Measurements from ENCODE around the gene GLI3. TPM values are rescaled to one million over a fixed set of nuclear protein-coding genes. Genes with fewer than 3 reads are reported as not detected.
A peak's percentile ranks its signal among the peaks of the same experiment; 100 is the strongest.

Gene GLI3
- total RNA-seq, 1 experiment from 2014 or later: 45.0 TPM

GRCh38 chr7:42017349-42017986, 219.5 kb downstream of the GLI3 start:
- H2BK5ac ChIP-seq (ENCODE audit: insufficient read length, low read length): no peak overlapping the region
- H3K27ac Mint-ChIP-seq: peak overlapping the region in 1 of 3 experiments; percentile 3; a peak in 2 of 7 replicates
- H4K5ac ChIP-seq (ENCODE audit: insufficient read length, low read depth, low read length): no peak overlapping the region
- no peak overlapping the region for H3K4me2 ChIP-seq (ENCODE audit: insufficient read depth, insufficient read length, low read length)
- no peaks in the 10 kb centered on the region for H3K23me2 ChIP-seq (ENCODE audit: insufficient read length, low read depth, low read length, poor library complexity, severe bottlenecking)
- H3K27me3 ChIP-seq (ENCODE audit: insufficient read depth, low read length): no peaks in the 10 kb centered on the region
- TF ChIP-seq, protein P1, sequence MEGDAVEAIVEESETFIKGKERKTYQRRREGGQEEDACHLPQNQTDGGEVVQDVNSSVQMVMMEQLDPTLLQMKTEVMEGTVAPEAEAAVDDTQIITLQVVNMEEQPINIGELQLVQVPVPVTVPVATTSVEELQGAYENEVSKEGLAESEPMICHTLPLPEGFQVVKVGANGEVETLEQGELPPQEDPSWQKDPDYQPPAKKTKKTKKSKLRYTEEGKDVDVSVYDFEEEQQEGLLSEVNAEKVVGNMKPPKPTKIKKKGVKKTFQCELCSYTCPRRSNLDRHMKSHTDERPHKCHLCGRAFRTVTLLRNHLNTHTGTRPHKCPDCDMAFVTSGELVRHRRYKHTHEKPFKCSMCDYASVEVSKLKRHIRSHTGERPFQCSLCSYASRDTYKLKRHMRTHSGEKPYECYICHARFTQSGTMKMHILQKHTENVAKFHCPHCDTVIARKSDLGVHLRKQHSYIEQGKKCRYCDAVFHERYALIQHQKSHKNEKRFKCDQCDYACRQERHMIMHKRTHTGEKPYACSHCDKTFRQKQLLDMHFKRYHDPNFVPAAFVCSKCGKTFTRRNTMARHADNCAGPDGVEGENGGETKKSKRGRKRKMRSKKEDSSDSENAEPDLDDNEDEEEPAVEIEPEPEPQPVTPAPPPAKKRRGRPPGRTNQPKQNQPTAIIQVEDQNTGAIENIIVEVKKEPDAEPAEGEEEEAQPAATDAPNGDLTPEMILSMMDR (conservative IDR thresholded peaks at IDR 0.05): no peak
- no peak overlapping the region for H2BK12ac ChIP-seq (ENCODE audit: insufficient read length, low read depth, low read length)
- no peak overlapping the region for H3K18ac ChIP-seq (ENCODE audit: insufficient read length, low read depth, low read length)
- H3K4me3 Mint-ChIP-seq: no peak overlapping the region
- WGBS (ENCODE audit: extremely low coverage, insufficient read length, low lambda C conversion rate): no CpG with 5 or more reads among the region's 15 CpGs
- H3K27ac ChIP-seq (ENCODE audit: insufficient read length, low read depth, low read length): no peak overlapping the region
- no peak overlapping the region for H3K14ac ChIP-seq (ENCODE audit: insufficient read depth, low read length)
- H2BK120ac ChIP-seq (ENCODE audit: low read depth, low read length, poor library complexity, severe bottlenecking): no peak overlapping the region
- no peak for DNase-seq
- H3K56ac ChIP-seq (ENCODE audit: insufficient read length, low read depth, low read length): no peak overlapping the region
- no peak overlapping the region for H3K4ac ChIP-seq (ENCODE audit: low read depth, low read length)
- H4K91ac ChIP-seq (ENCODE audit: insufficient read length, low read depth, low read length): peak overlapping the region; percentile 47
- H3K27me3 Mint-ChIP-seq (ENCODE audit: low read depth): no peaks in the 10 kb centered on the region
- H2BK15ac ChIP-seq (ENCODE audit: low read depth, low read length): no peak overlapping the region
- H3K9me3 ChIP-seq (ENCODE audit: control insufficient read depth, low read depth, low read length): no peaks in the 10 kb centered on the region
- no peaks in the 10 kb centered on the region for H3K79me1 ChIP-seq (ENCODE audit: insufficient read depth, low read depth, low read length, poor library complexity, severe bottlenecking)
- no peak overlapping the region for H2AK5ac ChIP-seq (ENCODE audit: insufficient read length, low read length)
- peaks cover 5 to 8% of the 10 kb centered on the region in 2 experiments for H3K9me3 Mint-ChIP-seq
- H4K20me1 ChIP-seq (ENCODE audit: control insufficient read depth, insufficient read depth, insufficient read length): no peaks in the 10 kb centered on the region
- no peak overlapping the region for H2BK20ac ChIP-seq (ENCODE audit: low read depth, low read length, poor library complexity, severe bottlenecking)
- peaks cover 16 to 28% (median 21%) of the 10 kb centered on the region in 3 experiments for H3K36me3 Mint-ChIP-seq (ENCODE audit: insufficient read depth in 1 of 3, low read depth in 3 of 3)
- no peak overlapping the region for H2AFZ ChIP-seq (ENCODE audit: low read length)
- H3K4me1 Mint-ChIP-seq: peaks cover 20 to 26% of the 10 kb centered on the region in 2 experiments
- H3K79me2 ChIP-seq (ENCODE audit: insufficient read depth, low read length): no peaks in the 10 kb centered on the region
- peak overlapping the region; percentile 15 for H3K23ac ChIP-seq (ENCODE audit: insufficient read length, low read depth, low read length)
- H4K8ac ChIP-seq (replicated peaks; ENCODE audit: insufficient read length, low read depth, low read length): no peak overlapping the region
- no peak overlapping the region for H3K9ac ChIP-seq (ENCODE audit: extremely low read depth, insufficient read length, low read length)
- H3K4me1 ChIP-seq (ENCODE audit: insufficient read depth, low read length): no peaks in the 10 kb centered on the region
- H3T11ph ChIP-seq (ENCODE audit: low read length): no peak overlapping the region
